ENCODE measurements around the gene TMEM43. TPM values are rescaled to one million over a fixed set of nuclear protein-coding genes. Genes with fewer than 3 reads are reported as not detected.

Gene TMEM43
- total RNA-seq, 1 experiment from 2014 or later, result 36.7 TPM

DNA sequence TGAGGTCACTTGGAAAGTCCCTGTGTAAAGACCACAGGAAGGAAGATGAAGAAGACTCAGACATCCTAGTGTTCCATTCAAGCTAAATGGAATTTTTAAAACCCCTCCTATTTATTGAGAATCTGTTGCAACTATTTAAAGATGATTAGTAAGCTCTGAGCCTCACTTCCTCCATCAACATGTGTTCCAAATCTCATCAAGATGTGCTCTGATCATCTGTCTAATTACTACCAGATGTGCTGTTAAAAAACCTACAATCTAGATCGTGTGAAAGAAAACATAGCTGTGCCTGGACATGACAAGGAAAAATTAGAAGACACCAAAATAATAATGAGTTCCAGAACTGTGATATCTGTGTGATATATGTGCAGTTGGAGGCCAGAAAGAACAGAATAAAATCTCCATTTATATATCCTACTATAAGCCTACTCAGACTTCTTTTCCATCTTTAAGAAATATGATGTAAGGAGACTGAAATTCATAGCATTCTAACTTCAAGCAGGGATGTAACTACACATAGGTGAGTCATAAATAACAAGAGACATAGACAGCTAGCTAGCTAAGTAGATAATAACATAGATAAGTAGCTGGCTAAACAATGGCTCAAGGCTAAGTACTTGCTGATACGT is 45.8 kb downstream of the TMEM43 start:
- no peak overlapping the region for H3K9ac ChIP-seq (ENCODE audit: extremely low read depth, insufficient read length, low read length)
- H3K27me3 Mint-ChIP-seq (ENCODE audit: low read depth), result no peaks in the 10 kb centered on the region

More for the DNA sequence above, 45.8 kb downstream of the TMEM43 start:
- no peak overlapping the region for H3K23ac ChIP-seq (ENCODE audit: insufficient read length, low read depth, low read length)
- H2AFZ ChIP-seq (ENCODE audit: low read length), result no peak overlapping the region
- Mint-ChIP-seq H3K4me3 (no peak overlapping the region), H3K4me1 (peaks cover 0 to 8% of the 10 kb centered on the region in 2 experiments; a peak in 2 of 4 replicates), H3K27ac (no peak overlapping the region), H3K36me3 (ENCODE audit: insufficient read depth in 1 of 3, low read depth in 3 of 3) (peaks cover 32 to 73% (median 62%) of the 10 kb centered on the region in 3 experiments; a peak in 6 of 7 replicates), H3K9me3 (no peaks in the 10 kb centered on the region)
- H4K5ac ChIP-seq (ENCODE audit: insufficient read length, low read depth, low read length), result no peak overlapping the region
- no peak overlapping the region for H2AK5ac ChIP-seq (ENCODE audit: insufficient read length, low read length)
- H3K27ac ChIP-seq (ENCODE audit: insufficient read length, low read depth, low read length), result no peak overlapping the region
- WGBS (ENCODE audit: extremely low coverage, insufficient read length, low lambda C conversion rate), result no CpG with 5 or more reads among the region's 2 CpGs
- H2BK120ac ChIP-seq (ENCODE audit: low read depth, low read length, poor library complexity, severe bottlenecking), result no peak overlapping the region
- H3K14ac ChIP-seq (ENCODE audit: insufficient read depth, low read length), result no peak overlapping the region
- no peaks in the 10 kb centered on the region for H4K20me1 ChIP-seq (ENCODE audit: control insufficient read depth, insufficient read depth, insufficient read length)
- H3K27me3 ChIP-seq (ENCODE audit: insufficient read depth, low read length), result no peaks in the 10 kb centered on the region
- no peak overlapping the region for H3T11ph ChIP-seq (ENCODE audit: low read length)
- no peak overlapping the region for H3K18ac ChIP-seq (ENCODE audit: insufficient read length, low read depth, low read length)
- H3K4me2 ChIP-seq (ENCODE audit: insufficient read depth, insufficient read length, low read length), result no peak overlapping the region
- H3K9me3 ChIP-seq (ENCODE audit: control insufficient read depth, low read depth, low read length), result no peaks in the 10 kb centered on the region
- no peak overlapping the region for H2BK5ac ChIP-seq (ENCODE audit: insufficient read length, low read length)
- no peak overlapping the region for H2BK20ac ChIP-seq (ENCODE audit: low read depth, low read length, poor library complexity, severe bottlenecking)
- H4K8ac ChIP-seq (replicated peaks; ENCODE audit: insufficient read length, low read depth, low read length), result no peak overlapping the region
- H4K91ac ChIP-seq (ENCODE audit: insufficient read length, low read depth, low read length), result no peak overlapping the region
- TF ChIP-seq, protein P1, sequence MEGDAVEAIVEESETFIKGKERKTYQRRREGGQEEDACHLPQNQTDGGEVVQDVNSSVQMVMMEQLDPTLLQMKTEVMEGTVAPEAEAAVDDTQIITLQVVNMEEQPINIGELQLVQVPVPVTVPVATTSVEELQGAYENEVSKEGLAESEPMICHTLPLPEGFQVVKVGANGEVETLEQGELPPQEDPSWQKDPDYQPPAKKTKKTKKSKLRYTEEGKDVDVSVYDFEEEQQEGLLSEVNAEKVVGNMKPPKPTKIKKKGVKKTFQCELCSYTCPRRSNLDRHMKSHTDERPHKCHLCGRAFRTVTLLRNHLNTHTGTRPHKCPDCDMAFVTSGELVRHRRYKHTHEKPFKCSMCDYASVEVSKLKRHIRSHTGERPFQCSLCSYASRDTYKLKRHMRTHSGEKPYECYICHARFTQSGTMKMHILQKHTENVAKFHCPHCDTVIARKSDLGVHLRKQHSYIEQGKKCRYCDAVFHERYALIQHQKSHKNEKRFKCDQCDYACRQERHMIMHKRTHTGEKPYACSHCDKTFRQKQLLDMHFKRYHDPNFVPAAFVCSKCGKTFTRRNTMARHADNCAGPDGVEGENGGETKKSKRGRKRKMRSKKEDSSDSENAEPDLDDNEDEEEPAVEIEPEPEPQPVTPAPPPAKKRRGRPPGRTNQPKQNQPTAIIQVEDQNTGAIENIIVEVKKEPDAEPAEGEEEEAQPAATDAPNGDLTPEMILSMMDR (conservative IDR thresholded peaks at IDR 0.05), result no peak
- no peak overlapping the region for H2BK15ac ChIP-seq (ENCODE audit: low read depth, low read length)
- H3K79me1 ChIP-seq (ENCODE audit: insufficient read depth, low read depth, low read length, poor library complexity, severe bottlenecking), result no peaks in the 10 kb centered on the region
- no peak overlapping the region for H3K56ac ChIP-seq (ENCODE audit: insufficient read length, low read depth, low read length)
- H3K4ac ChIP-seq (ENCODE audit: low read depth, low read length), result no peak overlapping the region
- peaks cover 2% of the 10 kb centered on the region; the same call in 1 of the 2 replicates for H3K79me2 ChIP-seq (ENCODE audit: insufficient read depth, low read length)
- H2BK12ac ChIP-seq (ENCODE audit: insufficient read length, low read depth, low read length), result no peak overlapping the region
- H3K23me2 ChIP-seq (ENCODE audit: insufficient read length, low read depth, low read length, poor library complexity, severe bottlenecking), result no peaks in the 10 kb centered on the region
- no peak for DNase-seq
- H3K4me1 ChIP-seq (ENCODE audit: insufficient read depth, low read length), result no peaks in the 10 kb centered on the region
